Measurements from ENCODE around the gene VPS26C. TPM values are rescaled to one million over a fixed set of nuclear protein-coding genes. Genes with fewer than 3 reads are reported as not detected.

The VPS26C gene
- total RNA-seq, 1 experiment from 2014 or later = 42.1 TPM

GRCh38 chr21:37257967-37258877 is 8.9 kb downstream of the VPS26C start:
- ChIA-PET POLR2A (interaction anchor here (1.3 kb wide), 1 partner anchor 9 kb away, joined by 4 read pairs; the partner anchor contains the start of gene VPS26C), RAD21 (ENCODE audit: low non-redundant PET in 1 of 2, low total read pairs in 2 of 2, uncharacterized antibody in 2 of 2, unreplicated experiment in 2 of 2) (no interaction called here), CTCF (no interaction called here)
- no peaks in the 10 kb centered on the region for H3K9me3 ChIP-seq (ENCODE audit: control insufficient read depth in 1 of 2, insufficient read depth in 1 of 2, low read depth in 1 of 2, low read length in 2 of 2)
- ATAC-seq = no peak
- H3K27ac ChIP-seq (ENCODE audit: low read depth, low read length) = no peak overlapping the region
- H3K4me3 ChIP-seq (replicated peaks in 1 of 2; ENCODE audit: low read depth in 1 of 2, low read length in 2 of 2) = no peak overlapping the region
- no peak overlapping the region for H2AFZ ChIP-seq (ENCODE audit: low read depth, low read length, poor library complexity, severe bottlenecking)
- no peak overlapping the region for H3K4me2 ChIP-seq (ENCODE audit: low read length)
- no peaks in the 10 kb centered on the region for H4K20me1 ChIP-seq (ENCODE audit: insufficient read depth)
- no peak for DNase-seq (ENCODE audit: low read depth, low spot score)
- peaks cover 69% of the 10 kb centered on the region for H3K79me2 ChIP-seq (ENCODE audit: insufficient read depth, low read length)
- TF ChIP-seq ZNF274 (IDR thresholded peaks at IDR 0.05; ENCODE audit: low read depth, low read length) = no peak
- TF ChIP-seq CBX3 (IDR thresholded peaks at IDR 0.05; ENCODE audit: low read depth) = no peak
- TF ChIP-seq SRF (IDR thresholded peaks at IDR 0.05; ENCODE audit: low read depth) = no peak
- no peak for TF ChIP-seq CEBPB (IDR thresholded peaks at IDR 0.05; ENCODE audit: low read depth)
- no peak for TF ChIP-seq ZFX (IDR thresholded peaks at IDR 0.05)
- no peak for TF ChIP-seq ATF3 (IDR thresholded peaks at IDR 0.05)
- TF ChIP-seq ZBTB33 (IDR thresholded peaks at IDR 0.05; ENCODE audit: extremely low read depth, insufficient replicate concordance, low read length) = no peak
- no peak for TF ChIP-seq SP1 (IDR thresholded peaks at IDR 0.05; ENCODE audit: low read depth)
- no peak for TF ChIP-seq EGR1 (IDR thresholded peaks at IDR 0.05; ENCODE audit: low read depth)
- H3K36me3 ChIP-seq (ENCODE audit: control insufficient read depth in 1 of 2, insufficient read depth in 2 of 2, low read length in 2 of 2) = peaks cover 0 to 3% of the 10 kb centered on the region in 2 experiments; a peak in 1 of 4 replicates
- no peak overlapping the region for H3K9ac ChIP-seq (ENCODE audit: low read length)
- no peaks in the 10 kb centered on the region for H3K27me3 ChIP-seq (ENCODE audit: insufficient read depth, low read length)
- no TSS peak for BruUV-seq (replicated peaks)
- no peaks in the 10 kb centered on the region for H3K4me1 ChIP-seq (ENCODE audit: control insufficient read depth in 1 of 2, insufficient read depth in 2 of 2, low read length in 2 of 2)
- intact Hi-C loops (cut with micrococcal nuclease) = no loop called here
- H3K9me2 ChIP-seq (ENCODE audit: insufficient read depth) = no peaks in the 10 kb centered on the region
